AG04450 (cell line): ENCODE measurements around the gene VSIG10L2. TPM values are rescaled to one million over a fixed set of nuclear protein-coding genes. Genes with fewer than 3 reads are reported as not detected.

Source experiments
- CTCF ChIA-PET: fragments of 300-600, 350-600 bp; formaldehyde crosslinking; extraction: SDS; loops from one replicate; lab custom pipeline; 2022; ENCODE audit warnings: antibody characterized with exemption, inconsistent platforms; lab: Charles Lee
- POLR2A ChIA-PET: fragments of 350-600 bp; formaldehyde crosslinking; extraction: SDS; loops from one replicate; lab custom pipeline; 2021; ENCODE audit warnings: antibody characterized with exemption, inconsistent platforms; lab: Yijun Ruan, JAX
- DNase-seq: peaks from one replicate; pipeline ENCODE4 v3.0.0-alpha.2; 2011; ENCODE audit warnings: low read depth, low spot score
- H3K27ac ChIP-seq: one replicate; pipeline ENCODE4 v1.5.1; 2012; ENCODE audit warnings: low read depth, low read length, control low read depth
- H3K27me3 ChIP-seq: one replicate; pipeline ENCODE4 v1.6.0; 2012; ENCODE audit warnings: low read length; ENCODE audit not compliant: control insufficient read depth, insufficient read depth
- H3K4me3 ChIP-seq: 2 replicates; pipeline ENCODE4 v1.5.1; 2011; ENCODE audit warnings: mild to moderate bottlenecking, low read depth, low read length, control low read depth
- H3K9me3 ChIP-seq: 2 replicates; pipeline ENCODE4 v1.5.1; 2012; ENCODE audit warnings: low read length; ENCODE audit not compliant: control insufficient read depth, insufficient read depth
- CTCF ChIP-seq: IDR thresholded peaks from 2 replicates; pipeline ENCODE4 v1.5.1; 2011; ENCODE audit warnings: low read depth, low read length, control low read depth, inconsistent platforms
- polyA plus RNA-seq: library from polyadenylated mRNA; depleted of rRNA; stranded (reverse); fragments of >200 nt; gene quantifications from 2 replicates; pipeline ENCODE4 v1.2.3, GENCODE V29; 2011

Gene VSIG10L2
- polyA plus RNA-seq, 1 experiment, result not detected

- ChIA-PET POLR2A (no interaction called here), CTCF (no interaction called here)
- no peak for TF ChIP-seq CTCF
- H3K27ac ChIP-seq, result no peak overlapping the region
- H3K9me3 ChIP-seq, result no peaks in the 10 kb centered on the region
- no peak overlapping the region for H3K4me3 ChIP-seq
- DNase-seq, result no peak
- peaks cover 26% of the 10 kb centered on the region for H3K27me3 ChIP-seq
Measured at GRCh38 chr11:125934473-125934872, 11.4 kb upstream of the VSIG10L2 start.

- DNase-seq, result no peak
- Histone ChIP-seq H3K27me3 (peaks cover 24% of the 10 kb centered on the region), H3K9me3 (no peaks in the 10 kb centered on the region), H3K27ac (no peak overlapping the region), H3K4me3 (no peak overlapping the region)
- POLR2A ChIA-PET, result no interaction called here
- no peak for TF ChIP-seq CTCF
- CTCF ChIA-PET, result no interaction called here
Measured at GRCh38 chr11:125935056-125935455, 10.8 kb upstream of the VSIG10L2 start.

- H3K27me3 ChIP-seq, result peaks cover 24% of the 10 kb centered on the region
- no peak overlapping the region for H3K4me3 ChIP-seq
- H3K27ac ChIP-seq, result no peak overlapping the region
- no peaks in the 10 kb centered on the region for H3K9me3 ChIP-seq
- CTCF ChIA-PET, result no interaction called here
- no peak for TF ChIP-seq CTCF
- POLR2A ChIA-PET, result no interaction called here
- no peak for DNase-seq
Measured at GRCh38 chr11:125935618-125936199, 10.1 kb upstream of the VSIG10L2 start.

- H3K9me3 ChIP-seq, result no peaks in the 10 kb centered on the region
- DNase-seq, result no peak
- H3K27ac ChIP-seq, result no peak overlapping the region
- no peak for TF ChIP-seq CTCF
- H3K27me3 ChIP-seq, result peaks cover 20% of the 10 kb centered on the region
- ChIA-PET POLR2A (no interaction called here), CTCF (interaction anchor here (0.8 to 1.9 kb wide), 4 partner anchors 11 to 255 kb away, joined by 3 to 5 read pairs (median 4); no protein-coding TSS in a partner anchor)
- H3K4me3 ChIP-seq, result no peak overlapping the region
Measured at GRCh38 chr11:125938418-125938817, 7.4 kb upstream of the VSIG10L2 start.

- ChIA-PET POLR2A (no interaction called here), CTCF (interaction anchor here (1.2 to 1.9 kb wide), 2 partner anchors 11 to 16 kb away, joined by 4 to 5 read pairs; no protein-coding TSS in a partner anchor)
- no peak for DNase-seq
- H3K4me3 ChIP-seq, result no peak overlapping the region
- H3K9me3 ChIP-seq, result no peaks in the 10 kb centered on the region
- H3K27me3 ChIP-seq, result peaks cover 24% of the 10 kb centered on the region
- no peak for TF ChIP-seq CTCF
- no peak overlapping the region for H3K27ac ChIP-seq
Measured at GRCh38 chr11:125939081-125939521, 6.7 kb upstream of the VSIG10L2 start.
